ENCODE measurements around the gene GSK3B.
"Not testable (repeated sequence)": the region's sequence is repeated elsewhere in the genome, so short reads cannot be mapped to it uniquely, and the experiment has no call there.

The GSK3B gene

DNA sequence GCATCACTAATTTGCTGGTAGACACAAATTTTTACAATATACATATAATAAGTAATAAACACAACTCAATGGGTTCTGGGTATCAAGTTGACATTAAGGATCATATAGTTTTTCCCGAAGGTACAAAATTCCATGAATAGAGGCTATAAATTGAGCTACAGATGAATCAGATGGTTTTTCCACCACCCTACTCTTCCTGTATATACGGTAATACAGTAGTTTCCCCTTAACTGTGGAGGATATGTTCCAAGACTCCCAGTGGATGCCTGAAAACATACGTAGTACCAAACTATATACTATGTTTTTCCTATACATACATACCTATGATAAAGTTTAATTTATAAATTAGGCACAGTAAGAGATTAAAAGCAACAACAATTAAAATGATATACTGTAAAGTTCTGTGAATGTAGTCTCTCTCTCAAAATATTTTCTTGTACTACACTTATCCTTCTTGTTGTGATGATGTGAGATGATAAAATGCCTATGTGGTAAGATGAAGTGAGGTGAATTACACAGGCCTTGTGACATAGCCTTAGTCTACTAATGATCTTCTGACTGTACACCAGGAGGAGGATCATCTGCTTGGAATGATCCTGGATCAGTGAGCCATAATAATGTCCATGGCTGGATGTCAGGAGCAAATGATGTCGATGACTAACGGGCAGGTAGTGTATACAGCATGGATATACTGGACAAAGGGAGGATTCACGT is 195.6 kb downstream of the GSK3B start:
- no peak for DNase-seq (ENCODE audit: low spot score)
- no peak for TF ChIP-seq CTCF (IDR thresholded peaks at IDR 0.05; ENCODE audit: extremely low read depth, missing control alignments)

DNA sequence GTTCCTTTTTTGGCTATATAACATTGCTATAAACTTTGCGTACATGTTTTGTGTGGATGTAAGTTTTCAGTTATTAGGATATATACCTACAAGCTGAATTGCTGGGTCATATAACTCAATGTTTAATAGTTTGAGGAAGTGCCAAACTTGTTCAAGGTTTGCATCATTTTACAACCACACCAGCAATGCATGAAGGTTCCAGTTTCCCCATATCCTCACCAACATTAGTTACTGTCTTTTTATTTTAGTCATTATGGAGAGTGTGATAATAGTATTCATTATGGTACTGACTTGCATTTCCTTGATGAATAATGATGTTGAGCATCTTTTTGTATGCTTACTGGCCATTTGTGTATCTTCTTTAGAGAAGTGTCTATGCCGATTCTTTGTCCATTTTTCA is 200.1 kb downstream of the GSK3B start:
- no peak for TF ChIP-seq CTCF (IDR thresholded peaks at IDR 0.05; ENCODE audit: extremely low read depth, missing control alignments)
- DNase-seq (ENCODE audit: low spot score) = no peak

DNA sequence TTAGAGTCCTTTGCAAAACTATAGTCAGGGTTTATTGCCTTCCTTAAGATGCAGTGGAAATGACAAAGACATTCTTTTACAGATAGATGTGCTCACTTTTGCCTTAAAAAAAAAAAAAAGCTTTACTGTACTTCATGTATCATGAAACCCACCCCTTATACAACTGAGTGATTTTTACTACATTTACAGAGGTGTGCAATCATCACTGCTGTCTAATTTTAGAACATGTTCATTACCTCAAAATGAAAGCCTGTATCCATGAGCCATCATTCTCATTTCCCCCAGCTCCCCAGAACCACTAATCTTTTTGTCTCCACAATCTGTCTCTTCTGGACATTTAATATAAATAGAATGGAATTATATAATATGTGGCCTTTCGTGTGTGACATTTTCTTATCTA is 200.5 kb downstream of the GSK3B start:
- TF ChIP-seq CTCF (IDR thresholded peaks at IDR 0.05; ENCODE audit: extremely low read depth, missing control alignments) = no peak
- DNase-seq (ENCODE audit: low spot score) = no peak

DNA sequence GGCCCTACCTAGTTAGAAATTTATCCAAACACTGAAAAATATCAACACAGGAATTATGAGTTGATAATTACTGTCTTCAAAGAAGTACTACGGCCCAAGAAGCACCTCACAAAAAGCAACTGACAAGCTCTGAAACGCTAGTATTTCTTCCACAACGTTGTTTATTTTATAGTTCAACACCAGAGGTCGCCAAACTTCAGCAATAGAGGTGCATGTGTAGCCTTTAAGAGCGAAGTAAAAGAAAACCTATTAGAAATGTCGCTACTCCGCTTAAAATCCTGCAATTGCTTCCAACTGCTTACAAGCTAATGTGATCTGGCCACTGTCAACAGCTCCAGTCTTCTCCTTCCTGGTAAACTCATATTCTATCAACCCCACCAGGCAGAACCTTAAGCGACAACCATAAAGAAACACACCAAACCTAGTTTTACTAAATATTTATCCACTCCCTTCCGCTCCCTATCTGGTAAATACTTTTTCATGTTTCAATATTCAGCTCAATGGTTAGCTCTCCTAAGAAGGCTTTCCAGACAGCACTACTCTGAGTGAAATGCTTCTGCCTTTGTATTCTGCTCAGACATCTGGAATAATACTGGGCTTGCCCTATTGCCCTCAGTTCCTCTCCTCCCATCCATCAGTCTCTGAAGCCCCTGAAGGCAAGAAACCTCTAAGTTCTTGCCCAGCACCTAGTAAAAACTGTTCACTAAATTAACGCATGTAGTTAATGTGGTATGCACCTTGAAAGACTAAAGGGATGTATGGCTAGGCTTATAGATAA is 202.1 kb downstream of the GSK3B start:
- peak; percentile 33 for TF ChIP-seq CTCF (IDR thresholded peaks at IDR 0.05; ENCODE audit: extremely low read depth, missing control alignments)
- DNase-seq (ENCODE audit: low spot score) = peak; percentile 28

DNA sequence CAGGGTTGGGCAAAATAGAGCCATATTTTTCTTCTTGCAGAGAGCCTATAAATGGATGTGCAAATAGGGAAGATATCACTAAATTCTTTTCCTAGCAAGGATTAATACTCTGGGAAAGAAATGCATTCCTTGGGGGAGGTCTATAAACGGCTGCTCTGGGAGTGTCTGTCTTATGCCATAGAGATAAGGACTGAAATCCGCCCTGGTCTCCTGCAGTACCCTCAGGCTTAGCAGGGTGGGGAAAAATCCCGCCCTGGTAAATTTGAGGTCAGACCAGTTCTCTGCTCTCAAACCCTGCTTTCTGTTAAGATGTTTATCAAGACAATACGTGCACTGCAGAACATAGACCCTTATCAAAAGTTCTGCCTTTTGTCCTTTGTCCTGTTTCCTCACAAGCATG is 205.6 kb downstream of the GSK3B start:
- not testable (repeated sequence) for DNase-seq (ENCODE audit: low spot score)

- no peak for DNase-seq (ENCODE audit: low spot score)
These were observed 208.3 kb downstream of the GSK3B start for GRCh38 chr3:119885746-119886530.

DNA sequence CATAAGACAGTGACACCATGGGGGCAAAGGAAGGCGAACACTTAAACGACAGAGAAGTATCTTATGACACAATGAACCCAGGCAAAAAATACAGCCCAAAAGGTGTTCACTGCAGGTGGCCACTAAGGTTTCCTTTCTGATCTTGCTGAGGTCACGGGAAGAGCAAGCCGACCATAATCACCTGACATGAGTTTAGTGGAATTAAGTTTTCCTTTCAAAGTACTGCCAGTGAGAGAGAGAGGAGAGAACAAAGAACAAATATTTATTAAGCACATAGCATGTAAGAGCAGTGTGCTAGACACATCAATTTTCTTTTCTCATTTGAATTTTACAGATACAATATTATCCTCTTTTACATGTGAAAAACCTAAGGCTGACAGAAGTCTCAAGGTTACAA is 210.1 kb downstream of the GSK3B start:
- TF ChIP-seq CTCF (IDR thresholded peaks at IDR 0.05; ENCODE audit: extremely low read depth, missing control alignments) = no peak

More at GRCh38 chr3:119885746-119886530, 208.3 kb downstream of the GSK3B start:
- no peak for TF ChIP-seq CTCF (IDR thresholded peaks at IDR 0.05; ENCODE audit: extremely low read depth, missing control alignments)

More for the DNA sequence above, 210.1 kb downstream of the GSK3B start:
- no peak for DNase-seq (ENCODE audit: low spot score)

Data from GM20000 (cell line).